Neutrophil (primary cell): ENCODE data around the gene LARP1B.

ENCODE experiments used
- H3K27ac ChIP-seq: fragments of 200-600 bp; sonication (generic); 2 replicates; pipeline ENCODE4 v1.5.1; 2016; ENCODE audit warnings: mild to moderate bottlenecking, moderate library complexity
- H3K27me3 ChIP-seq: fragments of 200-600 bp; sonication (generic); 2 replicates; pipeline ENCODE4 v1.6.0; 2016; ENCODE audit warnings: mild to moderate bottlenecking
- H3K36me3 ChIP-seq: fragments of 200-600 bp; sonication (generic); 2 replicates; pipeline ENCODE4 v1.5.1; 2017
- H3K4me1 ChIP-seq, 2 experiments: fragments of 200-600 bp in 1 of 2; sonication (generic) in 1 of 2; 1 replicate in 1 of 2; 2 replicates in 1 of 2; pipeline versions ENCODE4 v1.5.1 to v1.6.1; 2013 to 2016; ENCODE audit warnings: low read depth in 1 of 2, low read length in 1 of 2, mild to moderate bottlenecking in 1 of 2, moderate library complexity in 1 of 2; ENCODE audit not compliant: control insufficient read depth in 1 of 2, insufficient read depth in 1 of 2
- H3K4me3 ChIP-seq, 2 experiments: fragments of 200-600 bp in 1 of 2; sonication (generic) in 1 of 2; 1 replicate in 1 of 2; 2 replicates in 1 of 2; pipeline ENCODE4 v1.5.1; 2013 to 2016; ENCODE audit warnings: low read depth in 1 of 2, low read length in 1 of 2, mild to moderate bottlenecking in 1 of 2, moderate library complexity in 1 of 2
- H3K9me3 ChIP-seq: fragments of 200-600 bp; sonication (generic); 2 replicates; pipeline ENCODE4 v1.5.1; 2016
- CTCF ChIP-seq: fragments of 200-600 bp; sonication (generic); IDR thresholded peaks from 2 replicates; pipeline ENCODE4 v1.5.1; 2016; ENCODE audit warnings: antibody characterized with exemption

The LARP1B gene

GRCh38 chr4:128134925-128135324, 73.8 kb downstream of the LARP1B start:
- no peak overlapping the region for H3K27ac ChIP-seq
- H3K4me1 ChIP-seq, result no peaks in the 10 kb centered on the region
- H3K36me3 ChIP-seq, result no peaks in the 10 kb centered on the region
- H3K27me3 ChIP-seq, result no peaks in the 10 kb centered on the region
- no peak for TF ChIP-seq CTCF
- no peak overlapping the region for H3K4me3 ChIP-seq
- no peaks in the 10 kb centered on the region for H3K9me3 ChIP-seq

GRCh38 chr4:128135391-128135790, 74.3 kb downstream of the LARP1B start:
- Histone ChIP-seq H3K4me1 (no peaks in the 10 kb centered on the region), H3K36me3 (no peaks in the 10 kb centered on the region), H3K4me3 (no peak overlapping the region), H3K27ac (no peak overlapping the region), H3K27me3 (no peaks in the 10 kb centered on the region), H3K9me3 (no peaks in the 10 kb centered on the region)
- no peak for TF ChIP-seq CTCF

- Histone ChIP-seq H3K4me1 (no peaks in the 10 kb centered on the region), H3K36me3 (no peaks in the 10 kb centered on the region)
- TF ChIP-seq CTCF, result no peak
Measured at GRCh38 chr4:128141866-128142265, 80.8 kb downstream of the LARP1B start.

GRCh38 chr4:128145727-128146126, 84.6 kb downstream of the LARP1B start:
- H3K9me3 ChIP-seq, result no peaks in the 10 kb centered on the region
- TF ChIP-seq CTCF, result no peak
- H3K4me3 ChIP-seq, result no peak overlapping the region
- no peaks in the 10 kb centered on the region for H3K4me1 ChIP-seq
- H3K27me3 ChIP-seq, result no peaks in the 10 kb centered on the region
- no peaks in the 10 kb centered on the region for H3K36me3 ChIP-seq
- H3K27ac ChIP-seq, result no peak overlapping the region

More at GRCh38 chr4:128141866-128142265, 80.8 kb downstream of the LARP1B start:
- Histone ChIP-seq H3K27me3 (no peaks in the 10 kb centered on the region), H3K9me3 (no peaks in the 10 kb centered on the region), H3K27ac (no peak overlapping the region), H3K4me3 (no peak overlapping the region)

- Histone ChIP-seq H3K27me3 (no peaks in the 10 kb centered on the region), H3K4me3 (no peak overlapping the region), H3K36me3 (no peaks in the 10 kb centered on the region), H3K27ac (no peak overlapping the region), H3K4me1 (no peaks in the 10 kb centered on the region), H3K9me3 (no peaks in the 10 kb centered on the region)
- TF ChIP-seq CTCF, result no peak
Measured at GRCh38 chr4:128153800-128154199, 92.7 kb downstream of the LARP1B start.

- no peaks in the 10 kb centered on the region for H3K27me3 ChIP-seq
- peaks cover 0 to 2% of the 10 kb centered on the region in 2 experiments for H3K4me1 ChIP-seq
- H3K4me3 ChIP-seq, result no peak overlapping the region
- no peaks in the 10 kb centered on the region for H3K36me3 ChIP-seq
- TF ChIP-seq CTCF, result no peak
- H3K9me3 ChIP-seq, result no peaks in the 10 kb centered on the region
- peak overlapping the region; percentile 42 for H3K27ac ChIP-seq
Measured at GRCh38 chr4:128155231-128155855, 94.2 kb downstream of the LARP1B start.
